Measurements from ENCODE around the gene EPHB1. TPM values are rescaled to one million over a fixed set of nuclear protein-coding genes. Genes with fewer than 3 reads are reported as not detected.

EPHB1 gene
- polyA plus RNA-seq, 3 donors: 0.06 to 0.55 TPM; not detected in 1

GRCh38 chr3:134852893-134853351 is 57.9 kb downstream of the EPHB1 start:
- peak; percentile 49 to 70 (median 56) for DNase-seq
- Histone ChIP-seq H3K27ac (ENCODE audit: low read depth in 1 of 2, low read length in 2 of 2) (peak overlapping the region; percentile 64 to 72), H3K4me1 (ENCODE audit: control insufficient read depth in 1 of 2, insufficient read depth in 2 of 2, low read length in 2 of 2) (peaks cover 52 to 53% of the 10 kb centered on the region in 2 donors), H2AFZ (ENCODE audit: insufficient read depth, low read depth, low read length, poor library complexity, severe bottlenecking) (peak overlapping the region; percentile 20), H3K9ac (ENCODE audit: insufficient read depth, low read length, poor library complexity, severe bottlenecking) (no peak overlapping the region), H3K36me3 (replicated peaks in 1 of 2; ENCODE audit: control insufficient read depth in 1 of 2, insufficient read depth in 2 of 2, low read length in 2 of 2) (no peaks in the 10 kb centered on the region), H3K4me3 (replicated peaks in 1 of 3; ENCODE audit: low read depth in 2 of 3, low read length in 3 of 3) (peak overlapping the region in 1 of 3 experiments; percentile 15), H3K9me3 (replicated peaks in 1 of 2; ENCODE audit: control insufficient read depth in 1 of 2, insufficient read depth in 1 of 2, low read length in 2 of 2) (no peaks in the 10 kb centered on the region), H3K27me3 (ENCODE audit: control insufficient read depth in 2 of 2, insufficient read depth in 2 of 2, low read length in 2 of 2) (no peaks in the 10 kb centered on the region), H4K20me1 (ENCODE audit: insufficient read depth, low read length) (no peaks in the 10 kb centered on the region), H3K79me2 (ENCODE audit: insufficient read depth, low read length) (no peaks in the 10 kb centered on the region), H3K4me2 (replicated peaks; ENCODE audit: extremely low read depth, low read length, poor library complexity, severe bottlenecking) (peak overlapping the region; percentile 42)
- WGBS (ENCODE audit: insufficient coverage): 0% methylated on average over 4 of the region's 4 CpGs
- intact Hi-C loops (cut with micrococcal nuclease): no loop called here
- no peak for TF ChIP-seq CTCF (IDR thresholded peaks at IDR 0.05)
- Mint-ChIP-seq H3K36me3 (no peaks in the 10 kb centered on the region), H3K27ac (peak overlapping the region; percentile 75 to 91 (median 87)), H3K4me1 (peaks cover 56% of the 10 kb centered on the region), H3K9me3 (peaks cover 0 to 4% (median 0%) of the 10 kb centered on the region in 7 donors), H3K27me3 (ENCODE audit: low read depth in 3 of 3) (peaks cover 0 to 9% (median 3%) of the 10 kb centered on the region in 3 donors), H3K4me3 (peak overlapping the region in 1 of 2 donors; percentile 76)

- Mint-ChIP-seq H3K9me3 (peaks cover 0 to 2% (median 0%) of the 10 kb centered on the region in 7 donors), H3K4me1 (peaks cover 56% of the 10 kb centered on the region), H3K27ac (peak overlapping the region in 1 of 7 donors; percentile 60), H3K27me3 (ENCODE audit: low read depth in 3 of 3) (peaks cover 0 to 9% (median 4%) of the 10 kb centered on the region in 3 donors), H3K4me3 (no peak overlapping the region), H3K36me3 (no peaks in the 10 kb centered on the region)
- Histone ChIP-seq H2AFZ (ENCODE audit: insufficient read depth, low read depth, low read length, poor library complexity, severe bottlenecking) (no peak overlapping the region), H3K4me3 (replicated peaks in 1 of 3; ENCODE audit: low read depth in 2 of 3, low read length in 3 of 3) (no peak overlapping the region), H3K4me2 (replicated peaks; ENCODE audit: extremely low read depth, low read length, poor library complexity, severe bottlenecking) (no peak overlapping the region), H3K27me3 (ENCODE audit: control insufficient read depth in 2 of 2, insufficient read depth in 2 of 2, low read length in 2 of 2) (no peaks in the 10 kb centered on the region), H3K9me3 (replicated peaks in 1 of 2; ENCODE audit: control insufficient read depth in 1 of 2, insufficient read depth in 1 of 2, low read length in 2 of 2) (no peaks in the 10 kb centered on the region), H3K36me3 (replicated peaks in 1 of 2; ENCODE audit: control insufficient read depth in 1 of 2, insufficient read depth in 2 of 2, low read length in 2 of 2) (no peaks in the 10 kb centered on the region), H3K79me2 (ENCODE audit: insufficient read depth, low read length) (no peaks in the 10 kb centered on the region), H3K9ac (ENCODE audit: insufficient read depth, low read length, poor library complexity, severe bottlenecking) (no peak overlapping the region), H3K4me1 (ENCODE audit: control insufficient read depth in 1 of 2, insufficient read depth in 2 of 2, low read length in 2 of 2) (peaks cover 52 to 53% of the 10 kb centered on the region in 2 donors), H3K27ac (ENCODE audit: low read depth in 1 of 2, low read length in 2 of 2) (no peak overlapping the region), H4K20me1 (ENCODE audit: insufficient read depth, low read length) (no peaks in the 10 kb centered on the region)
- WGBS (ENCODE audit: insufficient coverage): 48% methylated on average over 5 of the region's 6 CpGs
- intact Hi-C loops (cut with micrococcal nuclease): no loop called here
- DNase-seq: peak in 1 of 3 donors; percentile 14
- no peak for TF ChIP-seq CTCF (IDR thresholded peaks at IDR 0.05)
Measured at GRCh38 chr3:134854254-134854653, 59.2 kb downstream of the EPHB1 start.
